ENCODE measurements around the gene MYRFL.
A peak's percentile ranks its signal among the peaks of the same experiment; 100 is the strongest.
"Not testable (repeated sequence)": the region's sequence is repeated elsewhere in the genome, so short reads cannot be mapped to it uniquely, and the experiment has no call there.

MYRFL gene

DNA sequence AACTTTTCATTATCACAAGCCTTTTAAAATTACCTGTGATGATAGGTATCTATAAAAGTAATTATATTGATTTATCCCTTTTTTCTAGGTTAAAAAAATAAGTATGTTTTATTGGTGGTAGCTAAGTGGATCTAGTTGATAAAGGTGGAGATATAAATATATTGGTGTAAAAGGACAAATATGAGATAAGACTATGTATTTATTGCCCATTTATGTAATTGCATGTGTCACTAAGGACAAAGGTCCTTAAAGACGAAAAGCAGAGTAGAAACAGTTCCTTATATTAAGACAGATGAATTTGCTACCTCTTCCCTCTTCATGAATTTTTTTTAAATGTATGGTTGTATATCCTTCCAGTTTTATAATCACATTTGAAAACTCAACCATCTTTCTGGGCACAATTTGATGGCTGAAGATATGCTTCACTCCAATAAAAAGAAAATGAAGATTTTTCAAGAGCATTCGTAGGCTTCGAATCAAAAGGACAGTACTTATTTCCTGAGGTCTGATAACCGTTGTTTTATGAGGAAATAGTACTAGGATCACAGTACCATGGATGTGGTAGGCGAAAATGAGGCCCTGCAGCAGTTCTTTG is at the start of gene MYRFL:
TSS of gene MYRFL (plus strand) at position 262 of the 595 bp plus-strand sequence. CDS start at position 553, 291 bp downstream.
- DNase-seq (ENCODE audit: low spot score), result no peak

DNA sequence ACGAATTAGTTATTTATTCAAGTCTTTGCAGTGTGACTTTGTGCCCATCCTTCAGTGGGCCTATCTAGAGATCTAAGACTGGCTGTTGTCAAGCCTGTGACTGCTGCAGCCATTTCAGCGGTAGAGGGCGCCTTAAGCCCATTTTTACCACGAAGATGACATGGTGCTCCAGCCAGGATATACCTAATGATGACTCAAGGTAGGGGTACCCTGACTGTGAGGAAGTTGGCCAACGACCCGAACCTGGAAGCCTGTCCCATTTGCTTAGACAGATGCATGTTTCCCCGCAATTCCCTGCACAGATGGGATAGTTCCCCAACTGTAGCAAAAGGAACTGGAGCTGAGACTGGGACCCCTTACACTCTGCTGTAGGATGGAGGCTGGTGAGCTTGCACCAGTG is 45.1 kb upstream of the MYRFL start:
- DNase-seq (ENCODE audit: low spot score), result peak; percentile 24

DNA sequence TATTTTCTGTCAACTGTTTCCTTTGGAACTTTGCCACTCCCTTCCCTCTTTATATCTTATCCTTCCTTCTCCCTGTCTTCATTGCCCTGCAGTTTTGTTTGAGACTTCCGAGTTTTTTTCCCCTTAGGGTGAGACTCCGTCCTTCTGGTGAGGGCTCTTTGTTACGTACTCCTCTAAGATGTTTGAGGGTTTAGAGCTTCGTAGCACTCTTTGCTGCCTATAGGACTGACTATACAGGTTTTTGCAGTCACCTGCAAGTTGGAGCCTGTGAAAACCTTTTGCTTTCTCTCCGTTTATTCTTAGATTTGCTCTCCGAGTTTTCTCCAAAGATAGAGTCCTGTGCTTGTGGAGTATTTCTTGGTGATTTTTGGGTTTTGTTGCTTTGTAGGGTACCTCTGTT is 41.7 kb upstream of the MYRFL start:
- DNase-seq (ENCODE audit: low spot score), result no peak

DNA sequence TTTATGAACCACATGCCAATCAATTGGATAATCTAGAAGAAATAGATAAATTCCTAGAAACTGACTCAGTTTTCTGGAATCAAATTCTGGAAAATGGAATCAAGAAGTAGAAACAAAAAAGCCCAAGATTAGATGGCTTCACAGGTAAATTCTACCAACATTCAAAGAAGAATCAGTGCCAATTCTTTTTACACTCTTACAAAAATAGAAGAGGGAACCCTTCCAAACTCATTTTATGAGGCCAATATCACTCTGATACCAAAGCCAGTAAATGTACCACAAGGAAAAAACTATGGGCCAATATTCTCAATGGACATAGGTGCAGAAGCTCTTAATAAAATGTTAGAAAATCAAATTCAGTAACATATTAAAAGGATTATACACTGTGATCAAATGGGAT is 35.7 kb upstream of the MYRFL start:
- no peak for DNase-seq (ENCODE audit: low spot score)

DNA sequence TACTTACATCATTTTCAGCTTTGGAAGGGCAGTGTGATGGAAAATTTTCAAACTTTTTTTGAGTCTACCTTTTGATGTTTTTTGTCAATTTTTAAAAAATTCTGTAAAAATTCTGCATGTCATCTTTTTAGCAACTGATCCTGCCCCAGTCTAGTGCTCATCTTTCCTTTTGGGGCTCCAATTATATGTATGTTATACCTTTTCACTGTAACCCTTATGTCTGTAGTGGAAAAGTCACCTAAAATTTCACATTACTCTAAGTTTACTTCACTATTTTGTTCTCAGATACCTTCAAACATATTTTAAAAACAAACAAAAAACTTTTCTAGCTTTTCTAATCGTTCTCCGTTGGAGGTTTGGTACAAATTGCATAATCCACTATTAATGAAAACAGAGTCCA is 32.5 kb upstream of the MYRFL start:
- DNase-seq (ENCODE audit: low spot score), result no peak

DNA sequence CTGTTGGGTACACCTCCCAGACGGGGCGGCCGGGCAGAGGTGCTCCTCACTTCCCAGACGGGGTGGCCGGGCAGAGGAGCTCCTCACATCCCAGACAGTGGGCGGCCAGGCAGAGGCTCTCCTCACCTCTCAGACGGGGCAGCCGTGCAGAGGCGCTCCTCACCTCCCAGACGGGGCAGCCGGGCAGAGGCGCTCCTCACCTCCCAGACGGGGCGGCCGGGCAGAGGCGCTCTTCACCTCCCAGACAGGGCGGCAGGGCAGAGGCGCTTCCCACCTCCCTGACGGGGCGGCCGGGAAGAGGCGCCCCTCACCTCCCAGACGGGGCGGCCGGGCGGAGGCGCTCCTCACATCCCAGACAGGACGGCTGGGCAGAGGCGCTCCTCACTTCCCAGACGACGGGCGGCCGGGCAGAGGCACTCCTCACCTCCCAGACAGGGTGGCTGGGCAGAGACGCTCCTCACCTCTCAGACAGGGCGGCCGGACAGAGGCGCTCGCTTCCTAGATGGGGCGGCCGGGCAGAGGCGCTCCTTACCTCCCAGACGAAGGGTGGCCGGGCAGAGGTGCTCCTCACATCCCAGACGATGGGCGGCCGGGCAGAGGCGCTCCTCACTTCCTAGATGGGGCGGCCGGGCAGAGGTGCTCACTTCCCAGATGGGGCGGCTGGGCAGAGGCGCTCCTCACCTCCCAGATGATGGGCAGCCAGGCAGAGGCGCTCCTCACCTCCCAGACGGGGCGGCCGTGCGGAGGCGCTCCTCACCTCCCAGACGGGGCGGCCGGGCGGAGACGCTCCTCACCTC is 17.7 kb upstream of the MYRFL start:
- not testable (repeated sequence) for DNase-seq (ENCODE audit: low spot score)

DNA sequence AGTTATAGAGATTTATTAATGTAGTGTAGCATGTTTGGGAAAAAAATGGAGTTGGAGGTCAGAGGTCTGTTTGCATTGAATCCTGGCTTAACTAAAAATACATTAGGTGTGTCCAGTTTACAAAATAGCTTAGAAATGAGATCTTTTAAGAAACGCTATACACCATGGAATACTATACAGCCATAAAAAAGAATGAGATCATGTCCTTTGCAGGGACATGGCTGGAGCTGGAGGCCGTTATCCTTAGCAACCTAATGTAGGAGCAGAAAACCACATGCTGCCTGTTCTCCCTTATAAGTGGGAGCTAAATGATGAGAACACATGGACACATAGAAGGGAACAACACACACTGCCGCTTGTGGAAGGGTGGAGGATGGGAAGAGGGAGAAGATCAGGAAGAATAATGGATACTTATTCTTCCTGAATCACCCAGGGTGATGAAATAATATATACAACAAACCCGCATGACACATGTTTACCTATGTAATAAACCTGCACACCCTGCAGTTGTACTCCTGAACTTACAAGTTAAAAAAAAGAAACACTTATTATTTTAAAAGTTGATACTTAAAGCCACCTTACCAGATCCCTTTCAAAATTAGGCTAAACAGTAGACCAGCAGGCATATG is 14.0 kb upstream of the MYRFL start:
- DNase-seq (ENCODE audit: low spot score), result no peak

DNA sequence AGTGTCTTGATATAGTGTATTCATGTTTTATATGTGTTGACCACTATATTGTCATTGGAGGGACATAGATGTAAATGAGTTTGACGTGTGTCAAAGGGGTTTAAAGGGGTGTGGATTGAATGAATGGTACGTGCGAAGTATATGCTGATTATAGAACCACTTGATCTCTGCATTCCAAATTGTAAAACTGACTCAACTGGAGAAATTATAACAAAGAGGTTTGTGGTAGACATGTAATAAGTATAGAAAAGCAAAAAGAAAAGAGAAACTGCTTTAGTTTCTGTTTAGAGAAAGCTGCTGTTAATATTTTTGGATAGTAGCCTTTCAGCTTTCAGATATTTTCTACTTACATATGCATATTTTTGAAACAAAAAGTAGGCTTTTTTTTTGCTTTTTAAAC is 8.9 kb upstream of the MYRFL start:
- DNase-seq (ENCODE audit: low spot score), result no peak

DNA sequence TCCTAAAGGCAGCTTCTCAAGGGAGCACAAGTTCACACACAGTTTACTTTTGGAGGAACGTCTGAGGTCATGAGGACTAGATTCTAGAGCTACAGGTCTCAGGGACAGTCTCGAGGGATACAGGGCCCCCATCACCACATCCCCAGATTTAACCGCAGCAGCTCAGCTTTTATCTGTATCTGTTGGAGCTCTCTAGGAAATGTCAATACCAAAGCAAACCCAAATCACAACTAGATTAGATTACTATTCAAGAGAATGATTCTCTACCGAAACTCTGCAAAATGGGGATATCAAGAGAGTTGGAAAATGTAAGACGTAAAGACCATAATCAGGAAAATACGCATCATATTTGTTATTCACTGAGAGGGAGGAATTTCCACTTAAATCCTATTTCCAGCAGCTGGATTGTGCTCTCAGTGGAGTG is 4.0 kb upstream of the MYRFL start:
- no peak for DNase-seq (ENCODE audit: low spot score)

DNA sequence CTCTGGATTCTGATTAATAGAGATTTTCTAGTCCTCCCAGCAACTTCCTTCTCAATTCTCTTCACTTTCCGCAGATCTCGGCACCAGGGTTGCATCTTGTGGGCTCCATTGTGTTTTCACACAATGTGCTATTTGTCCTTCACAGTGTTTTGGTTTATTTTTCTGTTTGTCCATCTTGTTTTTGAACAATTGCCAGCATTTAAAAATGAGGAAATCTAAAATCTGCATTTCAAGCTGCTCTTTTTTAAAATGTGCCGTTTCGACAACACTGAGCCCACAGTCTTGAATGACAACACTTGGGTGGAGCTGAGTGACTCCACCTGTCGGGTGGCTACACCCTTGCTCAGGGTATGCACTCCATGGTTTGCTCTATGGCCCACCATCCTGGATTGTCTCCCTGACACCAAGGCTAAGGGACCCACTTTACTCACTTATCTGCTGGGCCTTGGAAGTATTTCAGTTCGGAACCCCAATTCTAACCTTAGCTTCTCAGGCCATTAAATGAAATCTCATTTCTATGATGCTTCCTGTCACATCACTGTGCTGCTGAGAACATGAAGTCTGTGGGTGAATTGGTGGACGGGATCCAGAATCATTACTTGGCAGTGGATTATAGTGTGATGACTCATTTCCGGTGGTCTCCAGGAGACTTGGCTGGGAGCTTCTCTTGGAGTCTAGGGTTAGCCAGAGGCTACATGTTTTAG is 3.4 kb upstream of the MYRFL start:
- DNase-seq (ENCODE audit: low spot score), result no peak

DNA sequence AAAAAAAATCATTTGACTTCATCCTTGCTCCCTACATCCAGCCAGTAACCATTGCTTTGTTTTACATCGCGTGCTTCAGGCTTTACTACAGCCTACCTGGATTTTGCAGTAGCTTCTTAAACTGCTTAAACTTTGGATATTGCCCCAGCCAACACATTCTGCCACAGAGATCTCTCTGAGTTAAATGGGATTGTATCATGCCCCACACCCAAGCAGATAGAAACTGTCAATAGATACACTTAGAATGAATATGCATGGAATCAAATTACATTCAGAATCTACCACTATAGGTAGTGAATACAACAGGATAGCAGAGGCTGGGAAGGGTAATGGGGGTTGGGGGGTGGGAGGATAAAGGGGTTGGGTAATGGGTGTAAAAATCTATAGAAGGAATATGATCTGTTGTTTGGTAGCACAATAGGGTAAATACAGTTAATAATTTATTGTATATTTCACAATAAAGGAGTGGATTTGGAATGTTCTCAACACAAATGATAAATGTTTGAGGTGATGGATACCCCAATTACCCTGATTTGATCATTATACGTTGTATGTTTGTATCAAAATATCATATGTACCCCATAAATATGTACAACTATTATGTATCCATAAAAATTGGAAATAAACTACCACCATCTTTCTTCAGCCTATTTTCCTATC is 2.7 kb upstream of the MYRFL start:
- no peak for DNase-seq (ENCODE audit: low spot score)

DNA sequence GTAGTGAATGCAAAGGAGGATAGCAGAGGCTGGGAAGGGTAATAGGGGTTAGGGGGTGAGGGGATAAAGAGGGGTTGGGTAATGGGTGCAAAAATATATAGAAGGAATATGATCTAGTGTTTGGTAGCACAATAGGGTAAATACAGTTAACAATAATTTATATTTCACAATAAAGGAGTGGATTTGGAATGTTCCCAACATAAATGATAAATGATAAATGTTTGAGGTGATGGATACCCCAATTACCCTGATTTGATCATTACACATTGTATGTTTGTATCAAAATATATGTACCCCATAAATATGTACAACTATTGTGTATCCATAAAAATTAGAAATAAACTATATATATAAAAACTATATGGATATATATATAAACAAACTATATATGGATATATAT is 999 bp upstream of the MYRFL start:
- no peak for DNase-seq (ENCODE audit: low spot score)

DNA sequence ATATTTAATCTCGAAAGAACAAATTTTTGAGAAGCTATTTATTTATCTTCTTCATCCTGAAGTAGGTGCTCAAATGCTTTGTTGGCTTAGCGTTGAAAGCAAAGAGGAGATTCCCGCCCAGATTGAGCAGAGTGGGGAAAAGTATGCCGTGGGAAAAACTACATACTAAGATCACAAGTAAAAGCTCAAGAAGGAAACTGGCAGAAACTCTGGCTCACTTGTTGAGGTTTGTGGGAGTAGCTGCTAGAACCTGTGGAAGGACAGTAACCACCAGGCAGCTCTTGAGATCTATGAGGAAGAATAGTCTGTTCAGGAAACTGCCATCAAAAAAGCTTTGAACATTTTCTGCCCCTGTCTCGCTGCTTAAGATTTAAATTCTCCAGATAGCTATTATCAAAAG is 3.9 kb downstream of the MYRFL start:
- DNase-seq (ENCODE audit: low spot score), result no peak

DNA sequence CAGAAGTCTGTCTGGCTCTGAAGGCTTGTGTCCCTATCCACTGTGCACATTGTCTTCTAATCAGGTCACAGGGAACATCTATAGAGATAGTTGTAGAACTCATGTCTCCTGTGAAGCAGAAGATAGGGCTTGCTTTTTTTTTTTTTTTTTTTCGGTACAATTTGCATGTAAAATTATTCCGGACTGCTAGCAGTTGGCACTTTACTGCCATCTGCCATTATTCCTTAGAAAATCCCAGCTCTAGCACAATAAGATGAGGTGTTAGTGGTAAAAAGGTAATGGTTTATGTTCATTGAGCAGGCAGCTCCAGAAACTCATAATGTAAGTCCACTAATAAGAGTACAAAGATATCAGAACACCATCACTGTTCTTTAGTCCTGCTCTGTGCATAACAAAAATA is 8.7 kb downstream of the MYRFL start:
- no peak for DNase-seq (ENCODE audit: low spot score)

DNA sequence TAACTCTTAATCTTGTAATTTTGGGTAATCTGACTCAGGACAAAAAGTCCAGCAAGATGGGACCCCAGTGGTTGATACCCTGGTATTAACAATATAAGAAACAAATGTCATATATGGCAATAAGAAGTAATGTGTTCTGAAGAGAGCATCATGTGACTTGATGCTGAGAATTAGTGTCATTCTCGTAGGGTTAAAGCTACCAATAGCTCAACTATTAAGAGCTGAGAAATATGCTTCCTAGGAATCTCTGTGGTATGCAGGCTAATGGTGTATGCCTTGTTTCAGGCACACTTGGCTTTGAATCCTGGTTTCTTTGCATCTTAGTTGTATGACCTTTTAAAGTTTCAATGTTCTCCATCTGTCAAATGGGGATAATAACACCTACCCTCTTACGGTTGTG is 9.1 kb downstream of the MYRFL start:
- DNase-seq (ENCODE audit: low spot score), result no peak

DNA sequence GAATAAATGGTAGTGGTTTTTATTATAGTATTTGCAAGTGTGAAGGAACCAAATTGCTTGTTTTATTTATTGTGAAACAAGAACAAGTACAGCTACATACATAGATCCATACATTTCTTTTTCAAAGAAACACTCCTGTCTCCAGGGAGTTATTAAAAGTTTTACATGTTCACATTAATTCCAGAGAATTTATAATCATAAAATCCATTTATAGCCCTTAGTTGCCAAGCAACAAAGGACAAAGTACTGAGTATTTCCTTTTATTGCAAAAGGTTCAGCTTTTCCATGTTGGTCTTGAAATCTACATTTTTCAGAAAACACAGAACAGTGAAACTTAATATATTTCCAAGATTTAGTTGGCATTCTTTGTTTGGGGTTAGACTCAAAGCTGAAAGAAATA is 9.5 kb downstream of the MYRFL start:
- DNase-seq (ENCODE audit: low spot score), result no peak

DNA sequence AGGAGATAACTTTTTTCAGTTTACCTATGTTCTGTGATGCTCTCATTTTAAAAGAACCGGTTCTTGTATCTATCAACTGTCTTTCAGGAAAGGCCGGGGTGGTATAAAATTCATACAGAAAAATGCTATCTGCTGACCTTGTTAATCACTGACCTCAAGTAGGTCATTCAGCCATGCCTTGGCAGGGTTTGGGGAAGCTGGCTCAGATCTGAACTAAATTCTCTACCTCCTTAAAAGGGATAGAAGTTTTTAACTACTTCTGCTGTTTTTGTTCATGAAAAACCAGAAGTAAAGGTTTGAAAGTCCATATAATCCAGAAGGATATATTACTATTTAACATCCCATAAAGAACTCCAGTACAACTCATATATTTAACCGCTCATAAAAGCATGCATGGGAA is 10.1 kb downstream of the MYRFL start:
- no peak for DNase-seq (ENCODE audit: low spot score)

DNA sequence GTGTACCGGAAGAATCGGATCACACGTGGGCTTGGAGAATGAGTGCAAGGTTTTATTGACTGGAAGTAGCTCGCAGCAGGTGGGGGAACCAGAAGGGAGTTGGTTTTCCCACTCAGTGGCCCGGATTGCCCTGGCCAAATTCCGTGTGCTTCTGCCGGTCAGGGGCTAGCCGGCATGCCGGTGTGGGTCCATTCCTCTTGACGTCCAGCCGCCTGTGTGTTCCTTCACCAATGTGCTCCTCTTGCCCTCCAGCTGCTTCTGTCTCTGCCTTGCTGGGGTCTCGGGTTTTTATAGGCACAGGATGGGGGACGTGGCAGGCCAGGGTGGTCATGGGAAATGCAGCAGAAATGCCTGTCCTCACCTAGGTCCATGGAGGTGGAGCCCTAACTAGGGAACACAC is 11.0 kb downstream of the MYRFL start:
- DNase-seq (ENCODE audit: low spot score), result no peak

DNA sequence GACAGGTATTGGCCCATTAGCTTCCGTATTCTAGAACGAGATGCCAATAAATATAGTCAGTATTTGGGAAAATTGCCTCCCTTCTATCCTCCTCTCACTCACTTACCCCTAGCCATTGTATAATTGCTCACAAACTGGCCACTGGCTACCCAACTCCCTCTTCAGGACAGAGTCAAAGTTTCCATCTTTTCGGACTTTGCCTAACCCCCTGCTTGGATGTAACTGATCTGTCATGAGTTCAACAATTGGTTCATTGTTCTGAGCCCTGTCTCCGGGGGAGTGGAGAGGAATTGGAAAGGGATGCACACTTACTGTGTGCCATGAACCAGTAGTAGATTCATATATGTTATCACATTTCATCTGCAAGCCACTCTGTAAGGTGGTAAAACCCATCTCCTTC is 12.2 kb downstream of the MYRFL start:
- no peak for DNase-seq (ENCODE audit: low spot score)

DNA sequence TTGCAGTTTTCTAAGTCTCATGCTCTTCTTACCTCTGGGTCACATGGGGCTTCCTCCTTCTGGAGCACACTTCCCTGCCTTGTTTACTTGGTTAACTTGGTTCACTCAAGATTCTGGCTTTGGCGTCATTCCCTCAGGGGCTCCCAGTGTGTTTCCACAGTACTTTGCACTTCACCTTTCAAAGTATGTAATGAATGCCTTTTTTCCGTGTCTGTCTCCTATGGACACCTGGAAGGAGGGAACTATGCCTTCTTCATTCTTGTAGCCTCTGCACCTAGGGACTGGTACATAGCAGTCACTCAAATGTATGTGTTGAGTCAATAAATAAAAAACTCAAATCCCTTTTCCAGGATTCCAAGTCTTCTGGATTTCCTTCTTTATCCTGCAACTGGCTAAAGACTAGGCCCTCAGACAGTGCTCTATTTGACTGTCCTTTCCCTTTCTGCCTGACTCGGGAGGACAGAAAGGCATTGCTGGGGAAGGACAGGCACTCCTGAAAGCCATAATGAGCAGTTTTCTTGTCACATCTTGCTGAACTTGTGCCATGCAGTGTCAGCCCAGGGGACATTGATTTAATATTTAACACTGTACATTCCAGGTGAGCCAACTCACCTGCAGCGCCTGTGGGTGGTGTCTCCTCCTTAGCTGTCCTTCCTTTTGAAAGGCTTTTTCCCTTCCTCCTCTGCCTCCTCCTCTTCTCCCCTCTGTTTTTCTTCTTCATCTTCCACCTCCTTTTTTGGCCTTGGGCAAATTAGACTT is 12.8 kb downstream of the MYRFL start:
- no peak for DNase-seq (ENCODE audit: low spot score)

DNA sequence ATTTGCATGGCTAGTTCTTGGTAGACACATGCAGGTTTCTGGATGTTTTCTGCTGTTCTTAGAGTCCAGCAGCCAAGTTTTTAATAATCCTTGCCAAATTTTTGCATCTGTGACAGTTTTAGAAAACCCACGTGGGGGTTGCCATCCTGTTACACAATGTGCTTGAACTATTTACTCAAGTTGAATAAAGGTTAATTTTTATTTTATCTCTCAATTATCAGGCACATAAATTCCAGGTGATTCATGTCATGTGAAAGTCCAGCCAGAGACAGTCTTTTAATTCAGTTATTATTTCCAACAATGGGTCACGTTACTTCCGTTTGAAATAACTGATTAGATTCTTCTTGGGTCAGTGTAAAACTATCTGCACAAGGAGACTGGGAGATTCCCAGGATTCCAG is 15.7 kb downstream of the MYRFL start:
- no peak for DNase-seq (ENCODE audit: low spot score)

DNA sequence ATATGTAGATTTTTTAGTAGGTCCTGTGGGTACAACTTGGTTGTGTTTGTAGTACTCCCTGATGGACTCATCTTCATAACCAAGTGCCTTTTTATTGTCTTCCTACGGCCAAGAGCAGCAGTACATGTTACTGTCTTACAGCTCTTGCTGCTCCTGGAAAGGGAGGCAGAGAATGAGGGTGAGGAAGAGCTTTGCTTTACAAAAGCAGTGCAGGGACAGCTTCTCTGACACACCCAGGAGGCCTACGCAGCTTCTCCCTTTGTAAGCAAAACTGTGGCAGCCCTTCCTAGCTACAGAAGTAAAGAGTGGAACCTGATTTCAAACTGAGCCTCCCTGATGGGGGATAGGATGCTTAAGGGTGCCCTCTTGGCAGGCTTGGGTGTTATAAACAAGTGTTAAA is 18.6 kb downstream of the MYRFL start:
- no peak for DNase-seq (ENCODE audit: low spot score)
